Iris pigment epithelial cell (primary cell): ENCODE results near the gene MIER1.
A peak's percentile ranks its signal among the peaks of the same experiment; 100 is the strongest.

ENCODE experiments used
- DNase-seq: peaks from one replicate; pipeline ENCODE4 v3.0.0-alpha.2; 2011; ENCODE audit warnings: low read depth

MIER1 gene

GRCh38 chr1:66999640-67000400 lies 75.0 kb downstream of the MIER1 start:
- peak; percentile 24 for DNase-seq

- DNase-seq = no peak
These were observed 77.1 kb downstream of the MIER1 start for GRCh38 chr1:67001682-67002425.

- DNase-seq = peak; percentile 42
These were observed 79.4 kb downstream of the MIER1 start for GRCh38 chr1:67004176-67004575.

GRCh38 chr1:67005068-67005467 lies 80.3 kb downstream of the MIER1 start:
- no peak for DNase-seq

- DNase-seq = no peak
These were observed 85.0 kb downstream of the MIER1 start for GRCh38 chr1:67009792-67010191.

GRCh38 chr1:67013573-67013972 lies 88.8 kb downstream of the MIER1 start:
- peak; percentile 77 for DNase-seq

GRCh38 chr1:67018574-67018973 lies 93.8 kb downstream of the MIER1 start:
- no peak for DNase-seq

- DNase-seq = no peak
These were observed 94.3 kb downstream of the MIER1 start for GRCh38 chr1:67019121-67019520.

- DNase-seq = peak; percentile 68
These were observed 94.9 kb downstream of the MIER1 start for GRCh38 chr1:67019600-67020136.

GRCh38 chr1:67020304-67020703 lies 95.5 kb downstream of the MIER1 start:
- DNase-seq = peak; percentile 80

- no peak for DNase-seq
These were observed 96.0 kb downstream of the MIER1 start for GRCh38 chr1:67020765-67021164.

- DNase-seq = no peak
These were observed 104.7 kb downstream of the MIER1 start for GRCh38 chr1:67029472-67029871.

GRCh38 chr1:67031121-67031858 lies 106.5 kb downstream of the MIER1 start:
- no peak for DNase-seq

GRCh38 chr1:67031859-67032247 lies 107.1 kb downstream of the MIER1 start:
- DNase-seq = no peak
